HT-29 (cell line): ENCODE results near the gene ITGB8. TPM values are rescaled to one million over a fixed set of nuclear protein-coding genes. Genes with fewer than 3 reads are reported as not detected.
A peak's percentile ranks its signal among the peaks of the same experiment; 100 is the strongest.

ENCODE experiments used
- DNase-seq: peaks from one replicate; pipeline ENCODE4 v3.0.0-alpha.2; 2015; ENCODE audit warnings: low spot score
- total RNA-seq: library from RNA; depleted of rRNA; stranded (reverse); fragments of >200 nt; shearing (Covaris generic); gene quantifications from 2 replicates; pipeline ENCODE4 v1.2.3, GENCODE V29; 2014

The ITGB8 gene
- total RNA-seq, 1 experiment from 2014 or later, result 25.4 TPM

GRCh38 chr7:20307901-20308300 lies 22.8 kb upstream of the ITGB8 start:
- no peak for DNase-seq

- no peak for DNase-seq
These were observed 20.4 kb upstream of the ITGB8 start for GRCh38 chr7:20310301-20310700.

GRCh38 chr7:20310963-20311742 lies 19.5 kb upstream of the ITGB8 start:
- DNase-seq, result peak; percentile 91

GRCh38 chr7:20311743-20312042 lies 19.0 kb upstream of the ITGB8 start:
- no peak for DNase-seq

- no peak for DNase-seq
These were observed 18.1 kb upstream of the ITGB8 start for GRCh38 chr7:20312562-20312961.

GRCh38 chr7:20313626-20314025 lies 17.1 kb upstream of the ITGB8 start:
- DNase-seq, result no peak

GRCh38 chr7:20314198-20314597 lies 16.5 kb upstream of the ITGB8 start:
- no peak for DNase-seq

- no peak for DNase-seq
These were observed 14.0 kb upstream of the ITGB8 start for GRCh38 chr7:20316706-20317105.

GRCh38 chr7:20317413-20317812 lies 13.3 kb upstream of the ITGB8 start:
- no peak for DNase-seq

GRCh38 chr7:20318933-20319332 lies 11.8 kb upstream of the ITGB8 start:
- DNase-seq, result no peak

- no peak for DNase-seq
These were observed 10.4 kb upstream of the ITGB8 start for GRCh38 chr7:20320322-20320721.

GRCh38 chr7:20320786-20321185 lies 9.9 kb upstream of the ITGB8 start:
- DNase-seq, result no peak

- no peak for DNase-seq
These were observed 7.1 kb upstream of the ITGB8 start for GRCh38 chr7:20323595-20323994.

GRCh38 chr7:20326342-20326741 lies 4.4 kb upstream of the ITGB8 start:
- no peak for DNase-seq

GRCh38 chr7:20327055-20327454 lies 3.6 kb upstream of the ITGB8 start:
- DNase-seq, result no peak

GRCh38 chr7:20328027-20328426 lies 2.7 kb upstream of the ITGB8 start:
- no peak for DNase-seq

GRCh38 chr7:20328692-20329091 lies 2.0 kb upstream of the ITGB8 start:
- no peak for DNase-seq

- DNase-seq, result peak; percentile 95
These were observed 1.1 kb upstream of the ITGB8 start for GRCh38 chr7:20329389-20330238.

- DNase-seq, result peak; percentile 75
These were observed 519 bp downstream of the ITGB8 start for GRCh38 chr7:20330928-20331909.

- peak; percentile 66 for DNase-seq
These were observed 1.5 kb downstream of the ITGB8 start for GRCh38 chr7:20331910-20332813.

GRCh38 chr7:20338285-20338684 lies 7.6 kb downstream of the ITGB8 start:
- DNase-seq, result no peak
